ENCODE measurements around the gene SCYGR8.

GRCh38 chr2:227782804-227783203 lies 37.1 kb downstream of the SCYGR8 start:
- TF ChIP-seq CTCF (conservative IDR thresholded peaks at IDR 0.05; ENCODE audit: low read length) (no peak), EZH2phosphoT487 (IDR thresholded peaks at IDR 0.05; ENCODE audit: borderline replicate concordance, low read depth, low read length) (no peak)

Data from OCI-LY7 (cell line).